Endodermal cell (in vitro differentiated cells): ENCODE data around the gene LHFPL2. TPM values are rescaled to one million over a fixed set of nuclear protein-coding genes. Genes with fewer than 3 reads are reported as not detected.

Experiments
- DNase-seq: peaks from one replicate; pipeline ENCODE4 v3.0.0-alpha.2; 2017
- H3K27ac ChIP-seq: 2 replicates; pipeline ENCODE4 v1.5.1; 2013; ENCODE audit warnings: mild to moderate bottlenecking, low read depth, low read length, moderate library complexity
- H3K27me3 ChIP-seq: 2 replicates; pipeline ENCODE4 v1.6.1; 2013; ENCODE audit warnings: mild to moderate bottlenecking, low read length, moderate library complexity; ENCODE audit not compliant: insufficient read depth, control insufficient read depth, poor library complexity, severe bottlenecking
- H3K36me3 ChIP-seq: 2 replicates; pipeline ENCODE4 v1.7.0; 2013; ENCODE audit warnings: mild to moderate bottlenecking, low read length, moderate library complexity; ENCODE audit not compliant: control insufficient read depth, insufficient read depth
- H3K4me1 ChIP-seq: one replicate; pipeline ENCODE4 v1.7.0; 2013; ENCODE audit warnings: low read length; ENCODE audit not compliant: control insufficient read depth, insufficient read depth
- H3K4me3 ChIP-seq: 2 replicates; pipeline ENCODE4 v1.5.1; 2013; ENCODE audit warnings: mild to moderate bottlenecking, low read length, moderate library complexity
- H3K9ac ChIP-seq: 2 replicates; pipeline ENCODE4 v1.6.1; 2013; ENCODE audit warnings: mild to moderate bottlenecking, low read length, moderate library complexity; ENCODE audit not compliant: poor library complexity, severe bottlenecking; ENCODE audit errors: extremely low read depth
- H3K9me3 ChIP-seq: 2 replicates; pipeline ENCODE4 v1.6.1; 2013; ENCODE audit warnings: mild to moderate bottlenecking, low read length, moderate library complexity; ENCODE audit not compliant: control insufficient read depth
- H3K27ac Mint-ChIP-seq: 2 replicates; pipeline ENCODE4 v1.8.0; 2020; ENCODE audit warnings: mixed read lengths
- H3K27me3 Mint-ChIP-seq: 2 replicates; pipeline ENCODE4 v1.8.0; 2021; ENCODE audit warnings: mild to moderate bottlenecking, mixed read lengths; ENCODE audit not compliant: insufficient read depth
- H3K36me3 Mint-ChIP-seq: 2 replicates; pipeline ENCODE4 v1.8.0; 2020; ENCODE audit warnings: low read depth, mixed read lengths
- H3K4me1 Mint-ChIP-seq: 2 replicates; pipeline ENCODE4 v1.8.0; 2020; ENCODE audit warnings: mixed read lengths
- H3K4me3 Mint-ChIP-seq: 2 replicates; pipeline ENCODE4 v1.8.0; 2020; ENCODE audit warnings: mild to moderate bottlenecking, moderate library complexity, mixed read lengths
- H3K9me3 Mint-ChIP-seq: 2 replicates; pipeline ENCODE4 v1.8.0; 2020; ENCODE audit warnings: mild to moderate bottlenecking, mixed read lengths
- CTCF ChIP-seq: fragments of 200-600 bp; sonication (generic); conservative IDR thresholded peaks from 2 replicates; pipeline ENCODE4 v1.5.0; 2021; ENCODE audit warnings: antibody characterized with exemption, mild to moderate bottlenecking
- WGBS, 2 experiments: methylation state at CpG; one replicate each; pipeline versions ENCODE4 v1.1.5 to v1.1.7; 2013; ENCODE audit warnings: missing lambda C conversion rate in 2 of 2, mixed read lengths in 1 of 2; ENCODE audit not compliant: insufficient coverage in 1 of 2, insufficient read length in 1 of 2; 5-methylcytosine and 5-hydroxymethylcytosine counted together
- total RNA-seq, 2 donors: library from RNA; stranded (reverse); fragmentation: NEBNext Ultra II Directional in 1 of 2; extraction: Animal tissue kit (Norgen Biotek cat#: 25700) in 1 of 2; gene quantifications; 2 replicates in 1 of 2; 3 replicates in 1 of 2; pipeline ENCODE4 v1.2.1, GENCODE V29; 2021

Gene LHFPL2
- total RNA-seq, 2 donors from 2014 or later, result 136 to 238 TPM

- Mint-ChIP-seq H3K27ac (no peak overlapping the region), H3K36me3 (peaks cover 53% of the 10 kb centered on the region), H3K4me1 (peaks cover 9% of the 10 kb centered on the region), H3K9me3 (no peaks in the 10 kb centered on the region), H3K4me3 (no peak overlapping the region), H3K27me3 (no peaks in the 10 kb centered on the region)
- no peak for TF ChIP-seq CTCF
- Histone ChIP-seq H3K9ac (no peak overlapping the region), H3K27me3 (no peaks in the 10 kb centered on the region), H3K9me3 (no peaks in the 10 kb centered on the region), H3K4me1 (peaks cover 3% of the 10 kb centered on the region), H3K27ac (no peak overlapping the region), H3K4me3 (no peak overlapping the region), H3K36me3 (peaks cover 47% of the 10 kb centered on the region)
- DNase-seq, result no peak
- 94% methylated on average over 1 of the region's 1 CpG; no CpG with 5 or more reads in 1 of the 2 experiments for WGBS, 2 experiments
Measured at GRCh38 chr5:78555870-78556269, 92.7 kb downstream of the LHFPL2 start.

GRCh38 chr5:78554670-78555069, 93.9 kb downstream of the LHFPL2 start:
- WGBS, 2 experiments, result 96 to 100% methylated on average over 2 of the region's 3 CpGs
- H3K4me1 Mint-ChIP-seq, result peaks cover 9% of the 10 kb centered on the region
- Histone ChIP-seq H3K9me3 (peaks cover 6% of the 10 kb centered on the region), H3K9ac (no peak overlapping the region), H3K4me3 (no peak overlapping the region), H3K36me3 (peaks cover 50% of the 10 kb centered on the region), H3K4me1 (peaks cover 3% of the 10 kb centered on the region), H3K27me3 (no peaks in the 10 kb centered on the region), H3K27ac (no peak overlapping the region)
- peaks cover 56% of the 10 kb centered on the region for H3K36me3 Mint-ChIP-seq
- no peak overlapping the region for H3K27ac Mint-ChIP-seq
- DNase-seq, result no peak
- no peak overlapping the region for H3K4me3 Mint-ChIP-seq
- H3K27me3 Mint-ChIP-seq, result no peaks in the 10 kb centered on the region
- peaks cover 2% of the 10 kb centered on the region for H3K9me3 Mint-ChIP-seq
- no peak for TF ChIP-seq CTCF

- Mint-ChIP-seq H3K9me3 (peaks cover 2% of the 10 kb centered on the region), H3K4me3 (no peak overlapping the region), H3K27ac (no peak overlapping the region), H3K36me3 (peaks cover 62% of the 10 kb centered on the region), H3K4me1 (peaks cover 9% of the 10 kb centered on the region), H3K27me3 (no peaks in the 10 kb centered on the region)
- TF ChIP-seq CTCF, result no peak
- Histone ChIP-seq H3K4me1 (peaks cover 3% of the 10 kb centered on the region), H3K4me3 (no peak overlapping the region), H3K9me3 (peaks cover 9% of the 10 kb centered on the region), H3K27ac (no peak overlapping the region), H3K36me3 (peaks cover 59% of the 10 kb centered on the region), H3K27me3 (no peaks in the 10 kb centered on the region), H3K9ac (no peak overlapping the region)
- no peak for DNase-seq
- WGBS, 2 experiments, result 93 to 94% methylated on average over 13 to 14 of the region's 14 CpGs
Measured at GRCh38 chr5:78553580-78554353, 94.8 kb downstream of the LHFPL2 start.
